ENCODE measurements around the gene PHLPP1. TPM values are rescaled to one million over a fixed set of nuclear protein-coding genes. Genes with fewer than 3 reads are reported as not detected.

Gene PHLPP1
- total RNA-seq, 1 donor from 2014 or later: 21.2 TPM

- H3K36me3 Mint-ChIP-seq: no peaks in the 10 kb centered on the region
- H3K9me3 Mint-ChIP-seq: no peaks in the 10 kb centered on the region
- H3K27ac Mint-ChIP-seq: peak overlapping the region; percentile 11
- no peak for DNase-seq (ENCODE audit: low spot score in 2 of 2, unreplicated experiment in 2 of 2)
- no peaks in the 10 kb centered on the region for H3K27me3 Mint-ChIP-seq (ENCODE audit: low read depth)
- no peak overlapping the region for H3K4me3 Mint-ChIP-seq
- peaks cover 43% of the 10 kb centered on the region for H3K4me1 Mint-ChIP-seq
- TF ChIP-seq CTCF (IDR thresholded peaks at IDR 0.05; ENCODE audit: unreplicated experiment): no peak
Measured at GRCh38 chr18:62812242-62812641, 96.9 kb downstream of the PHLPP1 start.

GRCh38 chr18:62812876-62813275 is 97.5 kb downstream of the PHLPP1 start:
- DNase-seq (ENCODE audit: low spot score in 2 of 2, unreplicated experiment in 2 of 2): no peak
- no peak overlapping the region for H3K4me3 Mint-ChIP-seq
- H3K27ac Mint-ChIP-seq: no peak overlapping the region
- no peaks in the 10 kb centered on the region for H3K36me3 Mint-ChIP-seq
- peaks cover 43% of the 10 kb centered on the region for H3K4me1 Mint-ChIP-seq
- no peak for TF ChIP-seq CTCF (IDR thresholded peaks at IDR 0.05; ENCODE audit: unreplicated experiment)
- H3K27me3 Mint-ChIP-seq (ENCODE audit: low read depth): no peaks in the 10 kb centered on the region
- no peaks in the 10 kb centered on the region for H3K9me3 Mint-ChIP-seq

- Mint-ChIP-seq H3K9me3 (no peaks in the 10 kb centered on the region), H3K27ac (peak overlapping the region; percentile 95), H3K36me3 (no peaks in the 10 kb centered on the region), H3K27me3 (ENCODE audit: low read depth) (no peaks in the 10 kb centered on the region), H3K4me3 (peak overlapping the region; percentile 2), H3K4me1 (peaks cover 43% of the 10 kb centered on the region)
- no peak for DNase-seq (ENCODE audit: low spot score in 2 of 2, unreplicated experiment in 2 of 2)
- no peak for TF ChIP-seq CTCF (IDR thresholded peaks at IDR 0.05; ENCODE audit: unreplicated experiment)
Measured at GRCh38 chr18:62814132-62814759, 98.9 kb downstream of the PHLPP1 start.

DNA sequence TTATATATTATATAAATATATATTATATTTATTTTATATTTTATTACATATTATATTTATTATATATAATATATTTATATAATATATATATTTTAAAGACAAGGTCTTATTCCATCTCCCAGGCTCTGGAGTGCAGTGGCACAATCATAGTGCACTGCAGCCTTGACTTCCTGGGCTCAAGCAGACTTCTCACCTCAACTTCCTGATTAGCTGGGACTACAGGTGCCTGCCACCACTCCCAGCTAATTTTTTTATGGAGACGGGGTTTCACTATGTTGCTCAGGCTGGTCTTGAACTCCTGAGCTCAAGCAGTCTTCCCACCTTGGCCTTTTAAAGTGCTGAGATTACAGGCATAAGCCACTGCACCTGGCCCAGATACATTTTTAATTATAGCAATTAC is 110.0 kb downstream of the PHLPP1 start:
- no peak for DNase-seq (ENCODE audit: low spot score in 2 of 2, unreplicated experiment in 2 of 2)

DNA sequence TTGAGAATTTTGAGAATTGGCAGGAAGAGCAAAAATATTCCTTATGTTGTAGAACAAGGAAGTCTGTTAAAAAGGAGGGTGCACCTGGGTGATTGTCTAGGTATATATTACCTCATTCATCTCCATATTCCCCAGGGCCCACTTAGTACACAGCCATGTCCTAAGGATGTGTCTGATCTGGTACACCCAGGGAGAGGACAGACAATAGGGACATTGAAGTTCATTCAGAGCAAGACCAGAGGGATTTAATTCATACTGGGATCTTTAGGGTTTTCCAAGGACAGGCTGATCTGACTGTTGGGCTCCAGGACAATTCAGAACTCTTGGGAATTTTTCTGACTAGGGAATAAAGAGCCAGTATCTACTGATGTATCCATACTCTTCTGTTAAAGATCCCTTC is 112.1 kb downstream of the PHLPP1 start:
- H3K36me3 Mint-ChIP-seq: peaks cover 8% of the 10 kb centered on the region
- no peaks in the 10 kb centered on the region for H3K9me3 Mint-ChIP-seq
- H3K4me1 Mint-ChIP-seq: peaks cover 21% of the 10 kb centered on the region
- no peak overlapping the region for H3K4me3 Mint-ChIP-seq
- DNase-seq (ENCODE audit: low spot score in 2 of 2, unreplicated experiment in 2 of 2): no peak
- no peak for TF ChIP-seq CTCF (IDR thresholded peaks at IDR 0.05; ENCODE audit: unreplicated experiment)
- no peaks in the 10 kb centered on the region for H3K27me3 Mint-ChIP-seq (ENCODE audit: low read depth)
- no peak overlapping the region for H3K27ac Mint-ChIP-seq

More for the DNA sequence above, 110.0 kb downstream of the PHLPP1 start:
- H3K4me1 Mint-ChIP-seq: peaks cover 9% of the 10 kb centered on the region
- no peak overlapping the region for H3K4me3 Mint-ChIP-seq
- peaks cover 4% of the 10 kb centered on the region for H3K36me3 Mint-ChIP-seq
- TF ChIP-seq CTCF (IDR thresholded peaks at IDR 0.05; ENCODE audit: unreplicated experiment): no peak
- no peak overlapping the region for H3K27ac Mint-ChIP-seq
- H3K27me3 Mint-ChIP-seq (ENCODE audit: low read depth): no peaks in the 10 kb centered on the region
- H3K9me3 Mint-ChIP-seq: no peaks in the 10 kb centered on the region

Measured in mesothelial cell of epicardium (in vitro differentiated cells).